Measurements from ENCODE around the gene TMEM175. TPM values are rescaled to one million over a fixed set of nuclear protein-coding genes. Genes with fewer than 3 reads are reported as not detected.

The TMEM175 gene
- total and polyA plus RNA-seq, 7 donors: 4.6 to 42.6 (median 30.5) TPM

DNA sequence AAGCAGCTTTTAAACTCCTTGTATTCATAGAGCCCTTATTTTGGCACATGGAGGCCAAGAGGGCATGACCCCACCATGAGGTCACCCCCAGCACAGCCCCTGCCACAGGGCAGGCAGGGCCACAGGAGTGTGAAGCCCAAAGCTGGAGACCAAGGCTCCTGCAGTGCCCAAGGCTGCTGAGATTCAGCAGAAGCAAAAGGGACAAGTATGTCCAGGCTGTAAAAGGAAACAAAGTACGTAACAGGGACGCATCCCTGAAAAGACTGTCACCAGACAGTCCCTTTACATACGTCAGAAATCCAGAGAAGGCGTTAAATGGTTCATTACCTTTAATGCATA is 19.0 kb upstream of the TMEM175 start:
- Histone ChIP-seq H3K4me3 (no peak overlapping the region), H3K9me3 (no peaks in the 10 kb centered on the region), H3K4me1 (peaks cover 0 to 7% (median 2%) of the 10 kb centered on the region in 4 donors), H3K27me3 (no peaks in the 10 kb centered on the region), H3K36me3 (peaks cover 9 to 37% (median 14%) of the 10 kb centered on the region in 4 donors), H3K27ac (no peak overlapping the region)
- TF ChIP-seq POLR2A (IDR thresholded peaks at IDR 0.05) (no peak), POLR2AphosphoS5 (IDR thresholded peaks at IDR 0.05) (no peak), EP300 (IDR thresholded peaks at IDR 0.05) (no peak)
- TF ChIP-seq, protein P1, sequence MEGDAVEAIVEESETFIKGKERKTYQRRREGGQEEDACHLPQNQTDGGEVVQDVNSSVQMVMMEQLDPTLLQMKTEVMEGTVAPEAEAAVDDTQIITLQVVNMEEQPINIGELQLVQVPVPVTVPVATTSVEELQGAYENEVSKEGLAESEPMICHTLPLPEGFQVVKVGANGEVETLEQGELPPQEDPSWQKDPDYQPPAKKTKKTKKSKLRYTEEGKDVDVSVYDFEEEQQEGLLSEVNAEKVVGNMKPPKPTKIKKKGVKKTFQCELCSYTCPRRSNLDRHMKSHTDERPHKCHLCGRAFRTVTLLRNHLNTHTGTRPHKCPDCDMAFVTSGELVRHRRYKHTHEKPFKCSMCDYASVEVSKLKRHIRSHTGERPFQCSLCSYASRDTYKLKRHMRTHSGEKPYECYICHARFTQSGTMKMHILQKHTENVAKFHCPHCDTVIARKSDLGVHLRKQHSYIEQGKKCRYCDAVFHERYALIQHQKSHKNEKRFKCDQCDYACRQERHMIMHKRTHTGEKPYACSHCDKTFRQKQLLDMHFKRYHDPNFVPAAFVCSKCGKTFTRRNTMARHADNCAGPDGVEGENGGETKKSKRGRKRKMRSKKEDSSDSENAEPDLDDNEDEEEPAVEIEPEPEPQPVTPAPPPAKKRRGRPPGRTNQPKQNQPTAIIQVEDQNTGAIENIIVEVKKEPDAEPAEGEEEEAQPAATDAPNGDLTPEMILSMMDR (IDR thresholded peaks at IDR 0.05): no peak
- intact Hi-C loops (cut with DNase I): no loop called here
- DNase-seq: peak; percentile 25
- 90 to 96% methylated on average over 4 of the region's 4 CpGs for WGBS, 2 donors

- Histone ChIP-seq H3K27me3 (no peaks in the 10 kb centered on the region), H3K36me3 (peaks cover 9 to 37% (median 14%) of the 10 kb centered on the region in 4 donors), H3K4me1 (peaks cover 0 to 7% (median 2%) of the 10 kb centered on the region in 4 donors), H3K9me3 (no peaks in the 10 kb centered on the region), H3K27ac (no peak overlapping the region), H3K4me3 (no peak overlapping the region)
- DNase-seq: no peak
- WGBS, 2 donors: 87 to 93% methylated on average over 21 of the region's 21 CpGs
- intact Hi-C loops (cut with DNase I): no loop called here
- TF ChIP-seq POLR2A (IDR thresholded peaks at IDR 0.05) (no peak), POLR2AphosphoS5 (IDR thresholded peaks at IDR 0.05) (no peak), EP300 (IDR thresholded peaks at IDR 0.05) (no peak)
- TF ChIP-seq, protein P1 (IDR thresholded peaks at IDR 0.05): no peak
Measured at GRCh38 chr4:914531-914930, 17.7 kb upstream of the TMEM175 start.

GRCh38 chr4:915041-915474 is 17.2 kb upstream of the TMEM175 start:
- Histone ChIP-seq H3K27me3 (no peaks in the 10 kb centered on the region), H3K36me3 (peaks cover 9 to 33% (median 14%) of the 10 kb centered on the region in 4 donors), H3K4me1 (peaks cover 0 to 7% (median 2%) of the 10 kb centered on the region in 4 donors), H3K4me3 (no peak overlapping the region), H3K27ac (no peak overlapping the region), H3K9me3 (no peaks in the 10 kb centered on the region)
- DNase-seq: peak; percentile 42
- intact Hi-C loops (cut with DNase I): no loop called here
- no peak for TF ChIP-seq POLR2AphosphoS5 (IDR thresholded peaks at IDR 0.05)
- no peak for TF ChIP-seq EP300 (IDR thresholded peaks at IDR 0.05)
- TF ChIP-seq POLR2A (IDR thresholded peaks at IDR 0.05): no peak
- TF ChIP-seq, protein P1 (IDR thresholded peaks at IDR 0.05): no peak
- 60 to 88% methylated on average over 20 of the region's 20 CpGs for WGBS, 2 donors

DNA sequence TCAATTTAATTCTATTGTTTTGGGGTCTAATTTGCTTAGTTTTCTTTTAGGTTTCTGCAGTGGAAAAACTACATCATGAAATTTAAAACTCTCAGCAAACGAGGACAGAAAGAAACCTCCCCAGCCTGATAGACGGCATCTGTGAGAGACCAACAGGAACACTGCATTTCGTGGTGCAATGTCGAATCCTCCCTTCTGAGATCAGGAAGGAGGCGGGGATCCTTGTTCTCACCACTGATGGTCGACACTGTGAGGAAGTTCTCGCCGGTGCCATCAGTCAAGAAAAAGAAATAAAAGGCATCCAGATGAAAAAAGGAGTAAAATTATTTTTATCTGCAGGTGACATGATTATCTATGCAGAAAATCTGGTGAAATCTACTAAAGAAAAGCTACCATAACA is 16.7 kb upstream of the TMEM175 start:
- no peaks in the 10 kb centered on the region for H3K9me3 ChIP-seq
- WGBS, 2 donors: 35 to 73% methylated on average over 8 of the region's 8 CpGs
- intact Hi-C loops (cut with DNase I): no loop called here
- H3K27ac ChIP-seq: no peak overlapping the region
- H3K4me1 ChIP-seq: peaks cover 0 to 8% (median 2%) of the 10 kb centered on the region in 4 donors
- H3K36me3 ChIP-seq: peaks cover 9 to 29% (median 14%) of the 10 kb centered on the region in 4 donors
- TF ChIP-seq, protein P1 (IDR thresholded peaks at IDR 0.05): no peak
- TF ChIP-seq POLR2AphosphoS5 (IDR thresholded peaks at IDR 0.05): no peak
- TF ChIP-seq POLR2A (IDR thresholded peaks at IDR 0.05): no peak
- DNase-seq: peak; percentile 56
- no peaks in the 10 kb centered on the region for H3K27me3 ChIP-seq
- no peak overlapping the region for H3K4me3 ChIP-seq

DNA sequence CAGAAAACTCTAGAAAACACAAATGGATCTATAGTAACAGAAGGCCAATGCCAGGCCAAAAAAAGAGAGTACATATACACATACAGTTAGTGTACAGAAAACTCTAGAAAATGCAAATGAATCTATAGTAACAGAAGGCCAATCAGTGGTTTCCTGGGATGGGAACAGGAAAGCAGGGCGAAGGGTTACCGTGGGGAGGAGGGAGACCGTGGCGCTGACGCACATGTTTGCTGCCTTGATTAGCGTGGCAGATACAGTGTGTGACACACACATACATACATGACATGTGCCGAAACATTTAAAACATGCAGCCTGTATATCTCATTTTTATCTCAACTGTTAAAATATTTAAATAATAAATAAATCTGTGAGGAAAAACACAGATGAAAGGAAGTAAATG is 14.8 kb upstream of the TMEM175 start:
- Histone ChIP-seq H3K4me1 (peaks cover 0 to 16% (median 8%) of the 10 kb centered on the region in 4 donors), H3K27me3 (no peaks in the 10 kb centered on the region), H3K9me3 (no peaks in the 10 kb centered on the region), H3K27ac (no peak overlapping the region), H3K4me3 (no peak overlapping the region), H3K36me3 (peaks cover 0 to 10% (median 3%) of the 10 kb centered on the region in 4 donors)
- TF ChIP-seq POLR2AphosphoS5 (IDR thresholded peaks at IDR 0.05): no peak
- TF ChIP-seq, protein P1 (IDR thresholded peaks at IDR 0.05): no peak
- 96 to 99% methylated on average over 7 of the region's 7 CpGs for WGBS, 2 donors
- no peak for DNase-seq
- intact Hi-C loops (cut with DNase I): no loop called here
